ENCODE measurements around the gene PCDHGA5.
"Not testable (repeated sequence)": the region's sequence is repeated elsewhere in the genome, so short reads cannot be mapped to it uniquely, and the experiment has no call there.

PCDHGA5 gene

GRCh38 chr5:141414548-141415274, 50.7 kb downstream of the PCDHGA5 start:
- not testable (repeated sequence) for H3K27ac ChIP-seq (ENCODE audit: low read depth in 2 of 2, low read length in 2 of 2); H3K27me3 ChIP-seq (ENCODE audit: control insufficient read depth in 2 of 2, insufficient read depth in 2 of 2, low read length in 2 of 2); H3K9ac ChIP-seq (ENCODE audit: low read depth in 1 of 2, low read length in 2 of 2); H3K4me1 ChIP-seq (ENCODE audit: control insufficient read depth in 2 of 2, insufficient read depth in 2 of 2, low read length in 2 of 2); H3K36me3 ChIP-seq (ENCODE audit: control insufficient read depth in 2 of 2, insufficient read depth in 2 of 2, low read length in 2 of 2)
- Histone ChIP-seq H3K9me3 (ENCODE audit: control insufficient read depth in 2 of 2, low read length in 2 of 2) (peaks cover 25 to 35% of the 10 kb centered on the region in 2 donors), H3K4me3 (ENCODE audit: low read length in 2 of 2) (peak overlapping the region in 1 of 2 donors; percentile 31)

- H3K4me1 ChIP-seq (ENCODE audit: control insufficient read depth in 2 of 2, insufficient read depth in 2 of 2, low read length in 2 of 2); H3K27ac ChIP-seq (ENCODE audit: low read depth in 2 of 2, low read length in 2 of 2); H3K36me3 ChIP-seq (ENCODE audit: control insufficient read depth in 2 of 2, insufficient read depth in 2 of 2, low read length in 2 of 2); H3K9ac ChIP-seq (ENCODE audit: low read depth in 1 of 2, low read length in 2 of 2); H3K4me3 ChIP-seq (ENCODE audit: low read length in 2 of 2); H3K27me3 ChIP-seq (ENCODE audit: control insufficient read depth in 2 of 2, insufficient read depth in 2 of 2, low read length in 2 of 2): not testable (repeated sequence)
- H3K9me3 ChIP-seq (ENCODE audit: control insufficient read depth in 2 of 2, low read length in 2 of 2): peaks cover 27 to 33% of the 10 kb centered on the region in 2 donors
Observed at GRCh38 chr5:141415275-141415618, 51.3 kb downstream of the PCDHGA5 start.

Data from mucosa of rectum (tissue), 2 donors.